Mucosa of gallbladder (tissue), 1 donor: Measurements from ENCODE around the gene RIC1. TPM values are rescaled to one million over a fixed set of nuclear protein-coding genes. Genes with fewer than 3 reads are reported as not detected.
"Not testable (repeated sequence)": the region's sequence is repeated elsewhere in the genome, so short reads cannot be mapped to it uniquely, and the experiment has no call there.

Source experiments
- DNase-seq: peaks from one replicate; pipeline ENCODE4 v3.0.0-alpha.2; 2020; ENCODE audit warnings: low spot score
- total RNA-seq: library from RNA; stranded (reverse); gene quantifications from one replicate; pipeline ENCODE4 v1.2.1, GENCODE V29; 2021
- donor health status: DM: no; HTN: no; CAD: no.

The RIC1 gene
- total RNA-seq, 1 donor from 2014 or later: 17.0 TPM

DNA sequence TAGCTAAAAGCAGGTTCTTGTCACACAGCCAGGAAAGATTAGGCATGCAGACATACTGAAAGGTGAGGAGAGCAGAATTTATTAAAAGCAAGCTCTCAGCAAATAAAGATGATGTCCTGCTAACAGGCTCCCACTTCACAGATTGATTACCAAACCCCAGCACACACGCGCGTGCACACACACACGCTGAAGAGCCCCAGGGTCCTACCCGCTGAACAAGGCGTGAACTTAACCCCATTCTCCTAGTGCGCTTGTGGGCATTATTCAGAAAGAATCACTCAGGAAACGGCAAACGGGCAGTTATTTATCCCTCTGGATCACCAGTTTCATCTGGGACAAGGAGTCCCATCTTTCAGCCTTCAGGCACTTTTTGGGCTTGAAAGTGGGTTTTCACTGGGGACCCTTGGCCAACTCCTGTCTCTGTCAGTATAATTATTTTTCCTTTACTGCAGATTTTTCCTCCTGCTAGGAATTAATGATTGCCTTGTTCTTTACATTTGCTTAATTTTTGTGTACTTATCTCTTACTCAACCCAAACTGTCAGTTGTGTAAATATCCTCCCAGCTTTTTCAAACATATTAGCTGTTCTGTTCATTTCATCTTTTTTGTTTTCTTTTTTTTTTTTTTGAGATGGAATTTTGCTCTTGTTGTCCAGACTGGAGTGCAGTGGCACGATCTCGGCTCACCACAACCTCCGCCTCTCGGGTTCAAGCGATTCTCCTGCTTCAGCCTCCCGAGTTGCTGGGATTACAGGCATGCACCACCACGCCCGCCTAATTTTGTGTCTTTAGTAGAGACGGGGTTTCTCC is 92.6 kb downstream of the RIC1 start:
- DNase-seq: no peak

DNA sequence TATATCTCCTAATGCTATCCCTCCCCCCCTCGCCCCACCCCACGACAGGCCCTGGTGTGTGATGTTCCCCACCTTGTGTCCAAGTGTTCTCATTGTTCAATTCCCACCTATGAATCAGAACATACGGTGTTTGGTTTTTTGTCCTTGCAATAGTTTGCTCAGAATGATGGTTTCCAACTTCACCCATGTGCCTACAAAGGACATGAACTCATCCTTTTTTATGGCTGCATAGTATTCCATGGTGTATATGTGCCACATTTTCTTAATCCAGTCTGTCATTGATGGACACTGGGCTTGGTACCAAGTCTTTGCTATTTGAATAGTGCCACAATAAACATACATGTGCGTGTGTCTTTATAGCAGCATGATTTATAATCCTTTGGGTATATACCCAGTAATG is 93.8 kb downstream of the RIC1 start:
- DNase-seq: not testable (repeated sequence)

DNA sequence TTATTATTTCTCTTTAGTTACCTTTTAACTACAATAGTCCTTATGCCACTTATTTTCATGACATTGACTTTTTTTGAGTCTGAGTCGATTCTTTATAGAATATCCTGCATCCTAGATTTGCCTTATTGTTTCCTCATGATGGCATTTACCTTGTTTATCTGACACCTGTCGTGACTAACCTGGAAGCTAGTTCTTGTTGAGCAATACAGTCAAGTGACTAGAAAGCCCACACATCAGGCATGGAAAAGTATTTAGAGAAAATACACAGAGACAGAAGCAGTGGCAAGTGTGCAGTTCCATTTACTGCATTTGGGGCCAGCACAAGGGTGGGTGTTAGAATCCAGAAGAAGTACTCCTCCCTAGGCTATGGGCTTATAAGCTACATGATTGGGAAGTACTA is 106.2 kb downstream of the RIC1 start:
- no peak for DNase-seq

DNA sequence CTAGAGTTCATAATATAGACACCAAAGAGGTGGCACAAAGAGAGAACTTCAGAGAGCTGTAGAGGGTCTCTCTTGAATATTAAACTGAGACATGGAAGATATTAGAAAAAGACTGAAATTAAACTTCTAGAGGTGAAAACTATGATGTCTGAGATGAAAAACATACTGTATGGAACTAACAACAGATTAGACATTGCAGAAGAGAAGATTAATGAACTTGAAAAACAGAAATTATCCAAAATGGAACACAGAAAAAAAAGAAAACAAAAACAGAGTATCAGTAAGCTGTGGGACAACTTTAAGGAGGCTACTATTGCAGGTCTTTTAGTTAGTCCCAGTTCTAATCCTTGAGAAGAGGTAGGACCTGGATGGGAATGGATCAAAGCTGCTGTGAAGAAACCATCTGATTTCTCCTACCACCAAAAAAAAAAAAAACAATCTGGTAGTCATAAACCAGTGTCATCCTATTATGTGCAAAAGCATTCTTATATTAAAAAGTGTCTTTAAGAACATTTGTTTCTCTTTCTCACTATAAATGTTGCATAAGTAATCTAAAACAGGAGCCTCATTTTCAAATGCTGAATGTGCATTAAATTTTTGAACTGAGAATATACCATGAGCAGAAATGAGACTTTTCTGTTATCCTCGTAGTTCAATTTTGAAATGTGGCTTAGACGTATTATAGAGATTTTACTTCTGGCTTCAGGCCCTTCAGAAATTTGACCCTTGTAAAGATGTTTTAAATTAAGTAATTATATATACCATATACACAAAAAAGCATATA is 107.8 kb downstream of the RIC1 start:
- no peak for DNase-seq

DNA sequence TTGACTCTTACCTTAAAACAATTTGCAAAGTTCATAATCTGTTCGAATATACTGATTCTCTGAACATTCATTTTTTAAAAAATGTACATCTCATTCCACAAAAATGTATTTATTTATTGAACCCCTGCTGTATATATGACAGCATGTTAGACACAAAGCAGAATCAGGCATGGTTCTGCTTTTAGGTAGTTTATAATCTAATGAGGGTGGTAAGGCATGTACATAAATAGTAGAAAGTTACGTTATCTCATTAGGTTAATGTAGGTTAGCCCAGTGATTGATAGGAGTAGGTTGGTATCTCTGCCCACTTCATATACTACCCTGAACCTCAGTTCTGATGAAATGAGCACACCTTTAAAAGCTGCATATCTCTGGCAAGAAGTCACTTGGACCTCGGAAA is 114.2 kb downstream of the RIC1 start:
- DNase-seq: no peak

DNA sequence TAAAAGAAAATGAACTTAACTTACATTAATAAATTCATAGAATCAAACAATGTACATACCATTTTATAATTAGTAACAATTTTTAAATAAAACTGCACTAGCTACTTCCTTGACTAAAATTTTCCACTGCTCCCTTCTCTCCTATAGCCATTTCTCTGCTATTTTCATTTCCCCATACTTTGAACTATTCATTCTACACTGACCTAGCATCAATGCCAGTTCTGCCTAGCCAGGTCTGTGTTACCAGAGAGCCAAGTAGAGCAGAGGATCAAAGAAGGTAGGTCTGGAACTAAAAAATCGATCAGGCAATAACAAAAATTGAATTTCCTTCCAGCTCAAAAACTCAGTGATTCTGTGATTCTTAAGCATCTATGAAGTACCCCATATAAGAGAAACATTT is 119.5 kb downstream of the RIC1 start:
- no peak for DNase-seq

DNA sequence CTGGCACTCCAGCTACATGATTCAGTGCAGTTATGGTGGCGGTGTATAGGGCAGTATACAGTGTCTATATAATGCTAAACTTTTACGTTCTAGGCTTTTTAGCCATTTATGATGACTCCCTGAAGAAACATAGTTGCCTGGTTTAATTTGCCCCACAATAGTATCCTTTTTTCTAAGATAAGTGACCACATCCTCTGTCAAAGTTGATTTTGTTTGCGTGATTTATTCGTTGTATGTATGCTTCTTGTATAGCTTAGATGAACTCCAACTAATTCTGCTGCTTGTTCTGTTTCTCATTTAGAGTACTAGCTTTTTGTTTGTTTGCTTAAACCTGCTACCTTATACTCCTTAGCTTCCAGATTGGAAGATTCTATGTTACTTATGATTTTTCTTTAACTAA is 120.4 kb downstream of the RIC1 start:
- DNase-seq: no peak

DNA sequence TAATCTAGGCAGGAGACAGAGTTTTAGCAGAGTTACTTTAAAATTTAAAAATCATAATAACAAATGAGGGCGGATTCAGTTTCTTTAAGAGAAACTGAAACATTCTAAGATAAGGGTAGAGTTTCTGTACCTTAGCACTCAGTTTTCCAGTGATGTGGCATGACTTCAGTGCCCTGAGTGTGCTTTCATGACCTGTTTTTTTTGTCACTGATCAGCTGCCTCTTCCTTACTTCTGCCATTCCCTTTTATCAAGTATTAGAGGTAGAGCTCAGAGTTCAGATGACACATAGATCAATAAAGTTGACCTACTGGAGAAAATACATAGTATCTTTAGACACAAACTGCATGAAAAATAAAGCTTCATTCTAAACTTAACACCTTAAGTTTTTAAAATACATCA is 121.7 kb downstream of the RIC1 start:
- no peak for DNase-seq

DNA sequence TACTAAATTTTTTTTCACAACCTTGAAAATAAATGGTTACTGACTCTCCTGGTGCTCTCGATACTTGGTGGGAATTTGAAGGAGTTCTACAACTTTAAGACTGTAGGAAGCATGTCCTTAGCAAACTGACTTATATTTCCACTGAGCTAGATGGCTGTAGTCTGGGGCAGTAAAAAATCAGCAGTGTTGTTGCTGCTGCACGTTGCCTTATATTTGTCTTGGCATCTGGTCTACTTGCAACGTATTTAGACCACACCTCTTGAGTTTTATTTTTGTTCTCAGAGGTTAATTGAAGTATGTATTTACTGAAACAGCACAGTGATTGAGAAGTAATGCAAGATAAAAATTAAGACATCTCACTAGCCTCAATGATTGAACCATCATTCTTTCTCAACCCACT is 127.7 kb downstream of the RIC1 start:
- no peak for DNase-seq

DNA sequence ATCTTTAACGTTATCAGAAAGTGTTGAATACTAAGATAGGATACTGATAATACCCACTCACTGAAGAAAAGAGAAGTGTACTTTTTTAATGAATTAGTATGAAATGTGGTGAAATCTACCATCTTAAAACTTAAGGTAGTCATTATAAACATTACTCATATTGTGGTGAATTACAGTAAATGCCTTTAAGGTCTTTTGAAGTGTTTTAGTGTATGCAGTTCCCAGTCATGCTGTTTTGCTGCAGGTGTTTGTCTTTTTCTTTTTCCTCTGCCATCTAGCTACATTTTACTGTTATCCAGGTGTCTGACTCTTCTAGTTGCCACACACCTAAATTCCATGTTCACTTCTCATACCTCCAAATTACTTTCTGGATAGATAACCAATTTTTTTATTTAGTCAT is 131.4 kb downstream of the RIC1 start:
- no peak for DNase-seq

DNA sequence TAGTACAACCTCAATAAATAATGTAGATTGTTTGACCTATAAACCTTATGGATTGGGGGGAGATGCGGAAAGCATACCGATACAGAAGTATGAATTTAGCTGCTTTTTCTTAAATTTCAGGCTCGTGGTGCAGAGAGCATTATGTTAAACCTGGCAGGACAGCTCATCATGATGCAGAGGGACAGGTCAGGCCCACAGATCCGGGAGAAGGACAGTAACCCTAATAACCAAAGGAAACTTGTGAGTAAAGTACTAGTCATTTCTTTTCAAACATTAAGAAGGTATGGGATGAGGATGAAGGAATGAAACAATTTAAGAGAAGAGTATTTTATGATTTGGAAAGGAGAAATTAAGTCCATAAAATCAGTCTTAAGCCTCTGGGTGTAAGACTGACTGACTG is 133.5 kb downstream of the RIC1 start:
- no peak for DNase-seq

DNA sequence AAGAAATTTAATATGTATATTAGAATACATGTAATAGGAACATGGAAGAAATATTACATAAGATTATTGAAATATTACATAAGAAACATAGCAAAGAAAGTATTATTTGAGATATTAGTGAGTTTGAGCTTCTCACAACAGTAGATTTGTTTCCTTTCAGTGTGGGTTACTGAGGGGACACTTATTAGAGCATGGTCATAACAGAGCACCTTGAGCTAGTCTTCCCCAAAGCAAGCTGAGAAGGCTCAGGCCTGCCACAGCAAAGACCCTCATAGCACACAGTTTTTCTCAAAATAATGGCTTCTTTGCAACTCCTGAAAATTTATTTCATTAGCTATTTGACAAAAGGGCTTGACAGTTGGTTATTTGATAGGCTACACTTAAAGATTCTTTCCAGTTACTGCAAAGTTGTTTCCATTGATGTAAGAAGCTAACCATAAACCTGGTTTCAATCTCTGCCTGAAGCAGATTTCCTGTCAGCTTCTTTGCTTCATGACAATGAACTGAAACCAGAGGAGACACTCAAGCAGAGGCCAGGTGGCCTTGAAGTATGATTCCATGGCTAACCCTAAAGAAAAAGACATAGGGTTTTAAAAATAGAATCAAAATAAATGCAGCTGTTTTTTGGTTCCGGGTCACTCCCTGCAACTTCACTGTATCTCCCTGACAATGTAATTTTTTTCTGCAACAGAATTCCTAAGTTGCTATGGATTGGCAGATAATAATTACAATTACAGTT is 135.4 kb downstream of the RIC1 start:
- no peak for DNase-seq

DNA sequence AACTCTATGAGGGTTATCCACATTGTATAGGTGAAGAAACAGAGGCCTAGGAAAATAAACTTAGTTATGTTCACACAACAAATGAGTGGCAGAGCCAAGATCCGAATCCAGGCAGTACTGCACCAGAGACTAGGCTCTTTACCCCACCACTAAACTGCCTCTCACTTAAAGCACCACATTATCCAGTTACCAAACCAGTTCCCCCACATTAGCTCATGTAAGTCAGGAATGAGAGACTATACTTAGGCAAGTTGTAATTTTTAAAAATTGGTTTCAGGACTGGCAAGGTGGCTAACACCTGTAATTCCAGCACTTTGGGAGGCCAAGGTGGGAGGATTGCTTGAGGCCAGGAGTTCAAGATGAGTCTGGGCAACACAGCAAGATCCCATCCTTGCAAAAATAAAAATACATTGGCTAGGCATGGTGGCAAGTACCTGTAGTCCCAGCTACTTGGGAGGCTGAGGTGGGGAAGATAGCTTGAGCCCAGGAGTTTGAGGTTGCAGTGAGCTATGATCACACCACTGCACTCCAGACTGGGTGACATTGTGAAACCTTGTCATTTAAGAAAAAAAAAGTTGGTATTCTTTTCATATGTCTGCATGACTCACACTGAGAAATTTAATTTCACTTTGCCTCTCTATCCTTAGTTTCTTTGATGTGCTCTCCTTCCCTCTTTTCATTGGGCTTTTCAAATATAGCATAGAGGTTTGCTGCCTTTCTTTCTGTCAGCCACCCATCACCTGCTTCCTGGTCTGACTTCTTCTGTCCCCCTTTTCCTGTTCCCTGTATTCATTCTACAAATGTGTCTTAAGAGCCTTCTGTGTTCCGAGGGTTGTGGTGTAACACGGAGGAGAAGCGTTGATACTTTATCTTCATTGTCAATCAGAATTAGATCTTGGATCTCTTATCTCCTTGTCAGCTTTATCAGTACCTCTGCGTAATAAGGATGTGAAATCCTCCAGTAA is 139.3 kb downstream of the RIC1 start:
- no peak for DNase-seq

DNA sequence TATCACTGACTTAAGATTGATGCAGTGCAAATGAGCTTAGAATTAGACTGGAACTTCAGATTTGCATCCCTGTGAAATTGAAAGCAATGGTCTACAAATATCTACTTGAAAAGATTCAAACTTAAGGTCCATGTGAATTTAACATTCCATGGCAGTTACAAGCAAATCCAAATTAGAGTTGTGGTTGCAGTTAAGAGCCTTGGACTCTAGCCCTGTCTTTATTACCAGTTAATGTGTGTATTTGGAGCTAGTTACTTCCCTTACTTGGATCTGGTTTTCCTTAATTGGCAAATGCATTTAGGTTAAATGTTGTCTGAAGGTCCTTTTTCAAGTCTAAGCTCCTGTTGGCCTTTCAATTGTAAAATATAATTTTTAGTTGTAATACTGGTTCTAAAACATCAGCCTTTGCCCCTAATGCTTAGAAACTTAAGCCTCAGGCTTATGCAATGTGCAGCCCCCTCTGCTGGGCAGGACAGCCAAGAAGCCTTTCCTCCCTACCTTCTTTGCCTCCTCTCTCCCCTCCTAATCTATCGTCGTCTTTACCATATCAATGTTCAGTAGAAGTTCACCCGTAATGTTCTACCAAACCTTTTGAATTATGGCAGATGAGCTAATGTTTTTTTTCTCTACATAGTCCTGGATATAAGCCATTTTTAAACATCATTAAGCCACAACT is 144.6 kb downstream of the RIC1 start:
- DNase-seq: no peak

DNA sequence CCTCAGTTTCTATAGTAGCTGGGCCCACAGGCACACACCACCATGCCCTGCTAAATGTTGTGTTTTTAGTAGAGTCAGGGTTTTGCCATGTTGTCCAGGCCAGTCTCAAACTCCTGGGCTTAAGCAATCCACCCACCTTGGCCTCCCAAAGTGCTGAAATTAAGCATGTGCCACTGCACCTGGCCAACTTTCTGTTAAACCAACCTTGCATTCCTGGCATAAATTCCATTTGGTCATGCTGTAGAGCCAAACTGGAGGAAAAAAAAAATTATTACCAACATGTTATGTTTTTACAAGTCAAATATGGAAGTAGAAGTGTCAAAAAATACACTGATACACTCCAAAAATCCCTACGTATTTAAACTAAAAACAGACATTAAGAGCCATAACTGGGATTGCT is 149.9 kb downstream of the RIC1 start:
- DNase-seq: no peak

DNA sequence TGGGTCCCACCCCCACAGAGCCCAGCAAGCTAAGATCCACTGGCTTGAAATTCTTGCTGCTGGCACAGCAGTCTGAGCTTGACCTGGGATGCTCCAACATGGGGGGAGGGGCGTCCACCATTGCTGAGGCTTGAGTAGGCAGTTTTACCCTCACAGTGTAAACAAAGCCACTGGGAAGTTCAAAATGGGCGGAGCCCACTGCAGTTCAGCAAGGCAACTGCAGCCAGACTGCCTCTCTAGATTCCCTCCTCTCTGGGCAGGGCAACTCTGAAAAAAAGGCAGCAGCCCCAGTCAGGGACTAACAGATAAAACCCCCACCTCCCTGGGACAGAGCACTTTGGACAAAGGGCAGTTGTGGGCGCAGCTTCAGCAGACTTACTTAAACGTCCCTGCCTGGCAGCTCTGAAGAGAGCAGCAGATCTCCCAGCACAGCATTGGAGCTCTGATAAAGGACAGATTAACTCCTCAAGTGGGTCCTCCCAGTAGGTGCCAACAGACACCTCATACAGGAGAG is 150.9 kb downstream of the RIC1 start:
- DNase-seq: peak; percentile 19

DNA sequence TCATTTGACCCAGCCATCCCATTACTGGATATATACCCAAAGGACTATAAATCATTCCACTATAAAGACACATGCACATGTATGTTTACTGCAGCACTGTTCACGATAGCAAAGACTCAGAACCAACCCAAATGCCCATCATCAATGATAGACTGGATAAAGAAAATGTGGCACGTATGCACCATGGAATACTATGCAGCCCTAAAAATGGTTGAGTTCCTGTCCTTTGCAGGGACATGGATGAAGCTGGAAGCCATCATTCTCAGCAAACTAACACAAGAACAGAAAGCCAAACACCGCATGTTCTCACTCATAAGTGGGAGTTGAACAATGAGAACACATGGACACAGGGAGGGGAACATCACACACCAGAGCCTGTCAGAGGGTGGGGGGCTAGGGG is 154.5 kb downstream of the RIC1 start:
- DNase-seq: not testable (repeated sequence)

DNA sequence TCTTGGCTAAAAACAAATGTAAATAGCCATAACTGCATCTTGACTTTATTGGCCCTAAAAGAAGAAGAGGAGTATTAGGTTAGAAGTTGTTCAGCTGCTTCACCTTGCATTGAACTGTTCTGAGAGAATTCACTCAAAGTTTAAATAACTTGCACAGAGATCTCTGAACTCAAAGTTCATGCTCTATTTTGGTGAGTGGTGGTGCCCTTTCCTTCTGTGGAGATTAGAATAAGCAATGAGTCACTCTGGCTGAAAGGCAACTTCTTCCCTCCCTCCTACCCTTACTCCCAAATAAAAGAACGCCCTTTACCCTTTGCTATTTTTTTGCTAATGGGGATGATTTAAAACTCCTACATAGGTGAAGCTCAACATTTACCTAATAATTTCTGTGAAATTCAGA is 155.1 kb downstream of the RIC1 start:
- no peak for DNase-seq

DNA sequence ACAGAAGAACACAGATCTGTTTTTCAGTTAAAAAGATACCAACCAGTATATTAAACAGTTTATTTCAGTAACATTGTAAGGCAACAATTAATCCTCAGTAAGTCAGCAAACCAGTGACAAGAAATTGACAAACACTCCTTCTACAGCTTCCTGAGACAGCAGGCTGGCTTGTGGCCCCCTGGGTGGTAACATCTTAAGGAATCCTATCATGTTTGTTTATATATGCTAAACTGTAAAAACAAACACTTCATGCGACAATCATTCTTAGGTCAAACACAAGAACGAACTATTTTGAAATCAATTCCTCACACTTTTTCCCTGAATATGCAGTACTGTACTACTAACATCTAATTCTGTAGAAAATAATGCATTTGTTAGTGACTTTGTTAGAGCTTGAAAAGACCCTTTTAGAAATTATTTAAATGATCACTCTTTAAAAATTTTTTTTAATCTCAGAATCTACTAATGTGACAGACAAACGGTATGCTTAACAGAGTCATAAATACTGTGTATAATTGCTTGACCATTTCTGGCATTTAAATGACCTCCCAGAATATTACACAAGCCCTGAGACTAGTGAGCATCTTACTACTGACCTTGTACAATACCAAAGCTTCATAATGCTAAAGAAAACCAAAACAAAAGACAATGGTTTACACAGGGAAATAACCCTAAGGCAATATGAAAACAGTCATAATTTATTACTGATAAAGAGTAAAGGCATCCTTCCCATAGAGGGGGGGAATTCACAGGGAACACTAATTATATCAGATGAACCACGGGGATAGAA is 155.8 kb downstream of the RIC1 start:
- no peak for DNase-seq
